Sigmoid colon (tissue), 7 donors: ENCODE results near the gene VIL1. TPM values are rescaled to one million over a fixed set of nuclear protein-coding genes. Genes with fewer than 3 reads are reported as not detected.

ENCODE experiments used
- DNase-seq: peaks from one replicate; pipeline ENCODE4 v3.0.0-alpha.2; 2019
- H3K27ac ChIP-seq, 4 donors: fragments of 200-600 bp; sonication (generic); one replicate each; pipeline ENCODE4 v1.5.1; 2016 to 2019; ENCODE audit warnings: mild to moderate bottlenecking in 1 of 4
- H3K27me3 ChIP-seq, 3 donors: fragments of 200-600 bp; sonication (generic); one replicate each; pipeline ENCODE4 v1.5.1; 2019; ENCODE audit warnings: mild to moderate bottlenecking in 1 of 3
- H3K36me3 ChIP-seq, 4 donors: fragments of 200-600 bp; sonication (generic); one replicate each; pipeline ENCODE4 v1.5.1; 2016 to 2019
- H3K4me1 ChIP-seq, 4 donors: fragments of 200-600 bp; sonication (generic); one replicate each; pipeline ENCODE4 v1.5.1; 2017 to 2019
- H3K4me3 ChIP-seq, 4 donors: fragments of 200-600 bp; sonication (generic); one replicate each; pipeline ENCODE4 v1.5.1; 2017 to 2019; ENCODE audit warnings: mild to moderate bottlenecking in 2 of 4, moderate library complexity in 1 of 4
- H3K9me3 ChIP-seq, 4 donors: fragments of 200-600 bp in 3 of 4; sonication (generic) in 3 of 4; one replicate each; pipeline versions ENCODE4 v1.5.1 to v1.6.1; 2013 to 2019
- CTCF ChIP-seq, 4 experiments: fragments of 450-650 bp in 3 of 4; fragments of 200-600 bp in 1 of 4; IDR thresholded peaks; one replicate each; pipeline ENCODE4 v1.5.1; 2016 to 2019; ENCODE audit warnings: antibody characterized with exemption in 4 of 4, mild to moderate bottlenecking in 3 of 4, moderate library complexity in 2 of 4
- EP300 ChIP-seq, 4 donors: sonication (generic); formaldehyde crosslinking; IDR thresholded peaks; one replicate each; pipeline ENCODE4 v1.6.1; 2017; ENCODE audit warnings: antibody characterized with exemption in 4 of 4
- POLR2A ChIP-seq, 2 donors: fragments of 450-650 bp; IDR thresholded peaks; one replicate each; pipeline ENCODE4 v1.6.1; 2016; ENCODE audit warnings: antibody characterized with exemption in 2 of 2, mild to moderate bottlenecking in 2 of 2, moderate library complexity in 2 of 2
- POLR2AphosphoS5 ChIP-seq, 4 donors: sonication (generic); formaldehyde crosslinking; IDR thresholded peaks; one replicate each; pipeline ENCODE4 v1.6.1; 2017; ENCODE audit warnings: antibody characterized with exemption in 4 of 4
- WGBS, 2 donors: extraction: QIAGEN DNeasy Blood & Tissue Kit; methylation state at CpG; one replicate each; pipeline ENCODE4 v1.1.7; 2013; 5-methylcytosine and 5-hydroxymethylcytosine counted together
- intact Hi-C: fragments of 100-400 bp; cut with DNase I; formaldehyde crosslinking; loops from one replicate; pipeline ENCODE4 v1.15.1; 2023
- polyA plus RNA-seq, 3 donors: library from polyadenylated mRNA; stranded (reverse); fragments of 200-250 nt; gene quantifications; one replicate each; pipeline ENCODE4 v1.2.3, GENCODE V29; 2013
- total RNA-seq, 4 donors: library from RNA; depleted of rRNA; stranded (reverse); fragments of >200 nt; gene quantifications; one replicate each; pipeline ENCODE4 v1.1.0, GENCODE V29; 2016
- donor health status: healthy with polysubstance abuse.
- donor health status: Bipolar disorder and iron deficiency.
- donor health status: healthy.

The VIL1 gene
- total and polyA plus RNA-seq, 7 donors = 0.71 to 172 (median 111) TPM; not detected in 2

DNA sequence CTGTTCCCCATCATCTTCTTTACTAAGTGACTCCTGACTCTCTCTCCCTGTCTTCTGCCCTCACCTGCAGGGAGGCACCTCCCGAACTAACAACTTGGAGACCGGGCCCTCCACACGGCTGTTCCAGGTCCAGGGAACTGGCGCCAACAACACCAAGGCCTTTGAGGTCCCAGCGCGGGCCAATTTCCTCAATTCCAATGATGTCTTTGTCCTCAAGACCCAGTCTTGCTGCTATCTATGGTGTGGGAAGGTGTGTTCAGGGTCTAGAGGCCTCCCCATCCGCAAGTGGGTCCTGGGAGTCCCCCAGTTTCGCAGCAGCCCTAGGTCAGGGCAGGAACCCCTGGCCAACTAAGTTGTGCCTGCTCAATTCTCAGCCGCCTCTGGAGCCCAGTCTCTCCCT, 15.5 kb downstream of the VIL1 start:
- H3K27me3 ChIP-seq = no peaks in the 10 kb centered on the region
- intact Hi-C loops = no loop called here
- H3K4me3 ChIP-seq = no peak overlapping the region
- WGBS, 2 donors = 88 to 95% methylated on average over 9 of the region's 9 CpGs
- TF ChIP-seq EP300 (IDR thresholded peaks at IDR 0.05) = no peak
- no peak for TF ChIP-seq POLR2AphosphoS5 (IDR thresholded peaks at IDR 0.05)
- TF ChIP-seq CTCF (IDR thresholded peaks at IDR 0.05) = no peak
- no peak for TF ChIP-seq POLR2A (IDR thresholded peaks at IDR 0.05)
- H3K36me3 ChIP-seq = no peaks in the 10 kb centered on the region
- H3K27ac ChIP-seq = no peak overlapping the region
- peak; percentile 10 for DNase-seq
- H3K9me3 ChIP-seq = no peaks in the 10 kb centered on the region
- no peaks in the 10 kb centered on the region for H3K4me1 ChIP-seq

DNA sequence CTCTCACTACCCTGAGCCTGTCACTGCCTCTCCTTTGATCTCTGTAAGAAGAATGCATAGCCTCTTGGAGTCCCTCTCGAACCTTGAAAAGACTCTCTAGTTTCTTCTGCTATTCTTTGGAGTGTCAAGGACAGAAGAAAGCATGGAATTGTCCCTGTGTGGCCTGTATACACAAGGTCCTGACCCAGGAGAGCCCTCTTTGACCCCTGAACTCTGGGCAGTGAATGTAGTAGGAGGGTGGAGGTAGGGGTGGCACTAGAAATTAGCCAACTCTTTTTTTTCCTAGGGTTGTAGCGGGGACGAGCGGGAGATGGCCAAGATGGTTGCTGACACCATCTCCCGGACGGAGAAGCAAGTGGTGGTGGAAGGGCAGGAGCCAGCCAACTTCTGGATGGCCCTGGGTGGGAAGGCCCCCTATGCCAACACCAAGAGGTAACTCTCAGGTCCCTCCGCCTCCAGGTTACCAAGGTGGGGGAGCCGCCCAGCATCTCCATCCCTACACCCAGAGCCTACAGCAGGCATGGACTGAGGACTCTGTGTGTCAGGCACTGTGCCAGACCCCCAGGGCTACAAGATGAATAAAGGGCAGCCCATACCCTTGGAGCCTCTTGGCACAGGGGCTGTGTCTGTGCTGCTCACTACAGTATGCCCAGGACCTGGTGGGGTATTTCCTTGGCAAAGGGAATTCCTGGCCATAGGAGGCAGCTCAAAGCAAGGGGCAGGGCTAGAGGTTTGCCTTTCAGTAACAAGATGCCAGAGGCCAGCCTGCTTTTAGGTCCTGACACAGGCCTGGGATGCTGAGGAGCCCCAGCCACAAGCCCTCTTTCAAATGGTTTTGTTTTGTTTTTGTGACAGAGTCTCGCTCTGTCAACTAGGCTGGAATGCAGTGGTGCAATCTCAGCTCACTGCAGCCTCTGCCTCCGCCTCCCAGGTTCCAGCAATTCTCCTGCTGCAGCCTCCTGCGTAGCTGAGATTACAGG, 16.4 kb downstream of the VIL1 start:
- DNase-seq = peak; percentile 61
- 94 to 95% methylated on average over 11 of the region's 11 CpGs for WGBS, 2 donors
- Histone ChIP-seq H3K4me3 (no peak overlapping the region), H3K4me1 (no peaks in the 10 kb centered on the region), H3K27me3 (no peaks in the 10 kb centered on the region), H3K27ac (no peak overlapping the region), H3K36me3 (no peaks in the 10 kb centered on the region), H3K9me3 (no peaks in the 10 kb centered on the region)
- TF ChIP-seq CTCF (IDR thresholded peaks at IDR 0.05) (no peak), POLR2AphosphoS5 (IDR thresholded peaks at IDR 0.05) (no peak), POLR2A (IDR thresholded peaks at IDR 0.05) (no peak), EP300 (IDR thresholded peaks at IDR 0.05) (no peak)
- intact Hi-C loops = no loop called here

DNA sequence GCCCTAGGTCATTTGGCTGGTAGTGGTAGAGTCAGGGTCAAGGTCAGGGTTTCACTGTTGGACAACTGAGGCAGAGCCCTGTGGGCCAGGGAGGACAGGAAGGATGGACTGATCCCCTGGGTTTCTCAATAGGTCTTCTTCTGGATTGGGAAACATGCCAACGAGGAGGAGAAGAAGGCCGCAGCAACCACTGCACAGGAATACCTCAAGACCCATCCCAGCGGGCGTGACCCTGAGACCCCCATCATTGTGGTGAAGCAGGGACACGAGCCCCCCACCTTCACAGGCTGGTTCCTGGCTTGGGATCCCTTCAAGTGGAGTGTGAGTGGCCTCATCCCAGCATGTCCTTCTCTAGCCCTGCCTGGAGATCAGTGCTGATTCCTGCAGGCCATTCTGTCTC, 18.1 kb downstream of the VIL1 start:
- Histone ChIP-seq H3K9me3 (no peaks in the 10 kb centered on the region), H3K27me3 (no peaks in the 10 kb centered on the region), H3K27ac (no peak overlapping the region), H3K4me3 (no peak overlapping the region), H3K4me1 (no peaks in the 10 kb centered on the region), H3K36me3 (no peaks in the 10 kb centered on the region)
- peak; percentile 41 for DNase-seq
- no peak for TF ChIP-seq POLR2AphosphoS5 (IDR thresholded peaks at IDR 0.05)
- TF ChIP-seq POLR2A (IDR thresholded peaks at IDR 0.05) = no peak
- no peak for TF ChIP-seq CTCF (IDR thresholded peaks at IDR 0.05)
- TF ChIP-seq EP300 (IDR thresholded peaks at IDR 0.05) = no peak
- whole genome bisulfite sequencing, 2 donors = 91% methylated on average over 5 of the region's 5 CpGs
- intact Hi-C loops = no loop called here

- H3K9me3 ChIP-seq = no peaks in the 10 kb centered on the region
- no peaks in the 10 kb centered on the region for H3K36me3 ChIP-seq
- H3K27me3 ChIP-seq = no peaks in the 10 kb centered on the region
- H3K4me3 ChIP-seq = no peak overlapping the region
- no peaks in the 10 kb centered on the region for H3K4me1 ChIP-seq
- no peak for DNase-seq
- WGBS, 2 donors = 85 to 98% methylated on average over 1 of the region's 1 CpG
- no peak for TF ChIP-seq EP300 (IDR thresholded peaks at IDR 0.05)
- H3K27ac ChIP-seq = no peak overlapping the region
- intact Hi-C loops = no loop called here
Measured at GRCh38 chr2:218437969-218438368, 19.0 kb downstream of the VIL1 start.

DNA sequence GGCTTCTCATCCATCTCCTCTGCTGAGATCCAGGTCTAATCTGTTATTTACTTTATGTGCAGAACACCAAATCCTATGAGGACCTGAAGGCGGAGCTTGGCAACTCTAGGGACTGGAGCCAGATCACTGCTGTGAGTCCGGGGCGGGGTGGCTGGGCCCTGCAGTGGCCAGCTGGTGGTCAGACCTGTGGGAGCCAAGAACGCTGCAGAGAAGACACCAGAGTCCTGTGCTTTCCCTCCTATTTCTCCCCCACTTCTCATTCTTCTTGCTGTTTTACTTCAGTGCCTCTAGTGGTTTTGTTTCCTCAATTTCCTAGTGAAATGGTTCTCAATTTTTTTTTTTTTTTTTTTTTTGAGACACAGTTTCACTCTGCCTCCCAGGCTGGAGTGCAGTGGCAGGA, 19.7 kb downstream of the VIL1 start:
- H3K4me1 ChIP-seq = no peaks in the 10 kb centered on the region
- H3K4me3 ChIP-seq = no peak overlapping the region
- WGBS, 2 donors = 73 to 74% methylated on average over 4 of the region's 4 CpGs
- intact Hi-C loops = no loop called here
- no peaks in the 10 kb centered on the region for H3K36me3 ChIP-seq
- TF ChIP-seq CTCF (IDR thresholded peaks at IDR 0.05) = no peak
- no peak for TF ChIP-seq POLR2AphosphoS5 (IDR thresholded peaks at IDR 0.05)
- TF ChIP-seq EP300 (IDR thresholded peaks at IDR 0.05) = no peak
- TF ChIP-seq POLR2A (IDR thresholded peaks at IDR 0.05) = no peak
- no peaks in the 10 kb centered on the region for H3K9me3 ChIP-seq
- no peak overlapping the region for H3K27ac ChIP-seq
- H3K27me3 ChIP-seq = no peaks in the 10 kb centered on the region
- no peak for DNase-seq
